Hair follicle dermal papilla cell (primary cell): ENCODE measurements around the gene SNF8. TPM values are rescaled to one million over a fixed set of nuclear protein-coding genes. Genes with fewer than 3 reads are reported as not detected.

Experiments used
- small RNA-seq: library from RNA; depleted of rRNA; stranded (forward); fragments of <200 nt; gene quantifications from one replicate; pipeline ENCODE3, GENCODE V24; 2012
- total RNA-seq: library from RNA; depleted of rRNA; stranded (reverse); fragments of >200 nt; gene quantifications from 2 replicates; pipeline ENCODE4 v1.2.3, GENCODE V29; 2012

Gene SNF8
- 62.5 and 82.3 TPM in 2 replicates for total RNA-seq

DNA sequence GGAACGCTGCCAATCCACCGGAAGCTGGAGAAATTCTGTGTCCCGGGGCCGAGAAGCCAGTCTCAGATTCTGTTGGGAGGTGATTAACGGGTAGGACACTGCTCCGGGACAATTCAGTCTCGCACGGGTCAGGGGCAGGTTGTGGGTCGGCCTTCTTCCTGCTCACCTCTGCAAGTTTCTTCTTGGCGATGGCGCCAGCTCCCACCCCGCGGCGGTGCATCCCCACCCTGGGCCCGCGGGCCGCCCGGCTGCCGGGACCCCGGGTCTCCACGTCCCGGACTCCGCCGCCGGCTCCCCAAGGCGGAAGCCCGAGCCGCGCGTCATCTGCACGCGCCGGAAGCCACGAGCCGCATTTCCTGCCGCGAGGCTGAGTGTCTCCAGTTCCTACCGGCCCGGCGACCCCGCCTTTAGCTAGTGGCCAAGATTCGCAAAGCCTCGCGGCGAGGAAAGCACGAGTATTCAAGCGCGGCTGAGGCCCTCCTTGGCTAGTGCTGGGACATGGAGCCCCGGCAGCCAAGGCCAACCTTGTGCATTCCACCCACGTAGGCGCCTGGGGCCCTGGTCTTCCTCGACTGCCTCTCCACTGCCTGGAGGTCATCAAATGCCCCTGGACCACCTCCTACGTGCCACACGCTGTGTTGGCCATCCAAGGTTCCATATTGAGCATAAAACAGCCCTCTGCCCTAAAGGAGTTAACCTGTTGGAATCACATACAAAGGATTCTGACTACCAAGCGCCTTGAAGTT lies at the start of gene SNF8:
TSS of gene SNF8 (minus strand) at position 328 of the 746 bp plus-strand sequence. CDS start at position 220, 108 bp downstream.

DNA sequence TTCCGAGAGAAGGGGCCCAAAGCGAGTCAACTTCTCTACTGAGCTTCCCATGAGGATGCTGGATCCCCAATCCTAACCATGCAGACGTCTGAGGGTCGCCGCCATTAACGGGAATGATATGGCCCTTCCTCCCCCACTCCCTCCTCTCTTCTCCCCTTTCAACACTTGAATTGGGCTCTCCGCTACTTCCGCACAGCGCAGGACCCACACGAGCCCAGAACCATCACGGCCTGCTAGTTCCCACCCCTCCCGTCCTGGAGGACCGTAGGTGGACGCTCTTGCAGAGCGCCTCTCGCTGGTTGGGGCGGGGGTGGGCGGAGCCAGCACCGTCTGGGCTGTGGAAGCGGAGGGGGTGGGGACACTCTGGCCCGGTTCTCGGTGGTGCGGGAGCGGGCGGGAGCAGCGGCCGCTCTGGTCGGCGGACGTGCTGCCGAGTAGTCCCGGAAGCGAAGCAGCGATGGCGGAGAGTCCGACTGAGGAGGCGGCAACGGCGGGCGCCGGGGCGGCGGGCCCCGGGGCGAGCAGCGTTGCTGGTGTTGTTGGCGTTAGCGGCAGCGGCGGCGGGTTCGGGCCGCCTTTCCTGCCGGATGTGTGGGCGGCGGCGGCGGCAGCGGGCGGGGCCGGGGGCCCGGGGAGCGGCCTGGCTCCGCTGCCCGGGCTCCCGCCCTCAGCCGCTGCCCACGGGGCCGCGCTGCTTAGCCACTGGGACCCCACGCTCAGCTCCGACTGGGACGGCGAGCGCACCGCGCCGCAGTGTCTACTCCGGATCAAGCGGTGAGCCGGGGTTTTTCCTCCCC lies 36.4 kb downstream of the SNF8 start, which contains the start of gene UBE2Z:
TSS of gene UBE2Z (plus strand) at position 361 of the 797 bp plus-strand sequence. CDS start at position 458, 97 bp downstream.

Small RNA genes within 50 kb of the gene (small RNA-seq; reads per million reads assigned to genes)
- gene AC068531.1, result not detected
- not detected for gene RF00263
- gene RF01210, result not detected
- gene RNU1-42P, result 3.7 reads per million, percentile 69 among the genes with 10 or more reads in this experiment

Other genes with a start within 250 kb of the SNF8 start
- not detected in 2 replicates for gene PRAC1, start 222.3 kb downstream of the SNF8 start, total RNA-seq
- gene PRAC2, start 221.7 kb downstream of the SNF8 start, total RNA-seq, result not detected in 2 replicates
- gene HOXB13, start 216.1 kb downstream of the SNF8 start, total RNA-seq, result not detected in 2 replicates
- not detected in 2 replicates for gene TTLL6, start 127.6 kb downstream of the SNF8 start, total RNA-seq
- 73.2 and 89.0 TPM in 2 replicates for gene CALCOCO2, start 113.8 kb downstream of the SNF8 start, total RNA-seq
- gene ATP5MC1, start 52.1 kb downstream of the SNF8 start, total RNA-seq, result 40.2 and 56.7 TPM in 2 replicates
- 111 and 116 TPM in 2 replicates for gene UBE2Z, start 36.4 kb downstream of the SNF8 start, total RNA-seq
- not detected in 2 replicates for gene GIP, start 23.8 kb upstream of the SNF8 start, total RNA-seq
- 0.24 and 0.32 TPM in 2 replicates for gene IGF2BP1, start 52.5 kb upstream of the SNF8 start, total RNA-seq
- gene B4GALNT2, start 187.9 kb upstream of the SNF8 start, total RNA-seq, result not detected in 2 replicates